ENCODE results near the gene CORO1C. TPM values are rescaled to one million over a fixed set of nuclear protein-coding genes. Genes with fewer than 3 reads are reported as not detected.
"Not testable (repeated sequence)": the region's sequence is repeated elsewhere in the genome, so short reads cannot be mapped to it uniquely, and the experiment has no call there.

Gene CORO1C
- polyA plus RNA-seq, 1 donor from 2014 or later = 123 TPM

DNA sequence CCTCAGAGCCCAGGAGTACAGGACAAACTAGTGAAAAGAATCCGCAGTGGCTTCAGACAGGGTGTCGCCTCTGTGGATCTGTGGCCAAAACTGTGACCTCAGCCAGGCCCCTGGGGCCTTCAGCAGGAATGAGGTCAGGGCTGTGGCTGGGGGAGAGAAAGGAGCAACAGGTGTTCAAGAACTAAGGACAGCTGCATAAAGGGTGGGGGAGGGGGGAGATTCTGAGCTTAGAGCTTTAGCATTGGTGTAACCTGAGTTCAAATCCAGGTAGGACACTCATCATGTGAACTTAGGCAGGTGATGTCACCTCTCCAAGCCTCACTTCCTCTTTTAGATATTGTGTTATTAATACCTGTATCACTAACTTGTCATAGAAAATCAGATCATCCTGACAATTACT, 40.9 kb upstream of the CORO1C start:
- Histone ChIP-seq H3K27ac (ENCODE audit: low read length) (no peak overlapping the region), H3F3A (ENCODE audit: insufficient read depth, low read length, poor library complexity, severe bottlenecking) (no peaks in the 10 kb centered on the region), H3K9me3 (ENCODE audit: low read length) (no peaks in the 10 kb centered on the region), H3K9ac (ENCODE audit: low read length) (no peak overlapping the region), H3K79me2 (replicated peaks; ENCODE audit: insufficient read depth, low read length) (no peaks in the 10 kb centered on the region), H3K4me3 (ENCODE audit: low read length) (no peak overlapping the region), H3K4me2 (ENCODE audit: low read length) (no peak overlapping the region), H2AFZ (ENCODE audit: low read depth, low read length) (no peak overlapping the region), H4K20me1 (ENCODE audit: insufficient read depth) (no peaks in the 10 kb centered on the region), H3K36me3 (ENCODE audit: insufficient read depth, low read length) (no peaks in the 10 kb centered on the region), H3K27me3 (ENCODE audit: insufficient read depth, low read depth, low read length) (no peaks in the 10 kb centered on the region), H3K9me2 (ENCODE audit: insufficient read depth, low read length) (no peaks in the 10 kb centered on the region)
- no peak for TF ChIP-seq EZH2 (IDR thresholded peaks at IDR 0.05; ENCODE audit: borderline replicate concordance, insufficient read depth, low read length, poor library complexity, severe bottlenecking)
- no peak for TF ChIP-seq RAD21 (conservative IDR thresholded peaks at IDR 0.05)
- TF ChIP-seq POLR2AphosphoS5 (IDR thresholded peaks at IDR 0.05) = no peak
- TF ChIP-seq, protein P1, sequence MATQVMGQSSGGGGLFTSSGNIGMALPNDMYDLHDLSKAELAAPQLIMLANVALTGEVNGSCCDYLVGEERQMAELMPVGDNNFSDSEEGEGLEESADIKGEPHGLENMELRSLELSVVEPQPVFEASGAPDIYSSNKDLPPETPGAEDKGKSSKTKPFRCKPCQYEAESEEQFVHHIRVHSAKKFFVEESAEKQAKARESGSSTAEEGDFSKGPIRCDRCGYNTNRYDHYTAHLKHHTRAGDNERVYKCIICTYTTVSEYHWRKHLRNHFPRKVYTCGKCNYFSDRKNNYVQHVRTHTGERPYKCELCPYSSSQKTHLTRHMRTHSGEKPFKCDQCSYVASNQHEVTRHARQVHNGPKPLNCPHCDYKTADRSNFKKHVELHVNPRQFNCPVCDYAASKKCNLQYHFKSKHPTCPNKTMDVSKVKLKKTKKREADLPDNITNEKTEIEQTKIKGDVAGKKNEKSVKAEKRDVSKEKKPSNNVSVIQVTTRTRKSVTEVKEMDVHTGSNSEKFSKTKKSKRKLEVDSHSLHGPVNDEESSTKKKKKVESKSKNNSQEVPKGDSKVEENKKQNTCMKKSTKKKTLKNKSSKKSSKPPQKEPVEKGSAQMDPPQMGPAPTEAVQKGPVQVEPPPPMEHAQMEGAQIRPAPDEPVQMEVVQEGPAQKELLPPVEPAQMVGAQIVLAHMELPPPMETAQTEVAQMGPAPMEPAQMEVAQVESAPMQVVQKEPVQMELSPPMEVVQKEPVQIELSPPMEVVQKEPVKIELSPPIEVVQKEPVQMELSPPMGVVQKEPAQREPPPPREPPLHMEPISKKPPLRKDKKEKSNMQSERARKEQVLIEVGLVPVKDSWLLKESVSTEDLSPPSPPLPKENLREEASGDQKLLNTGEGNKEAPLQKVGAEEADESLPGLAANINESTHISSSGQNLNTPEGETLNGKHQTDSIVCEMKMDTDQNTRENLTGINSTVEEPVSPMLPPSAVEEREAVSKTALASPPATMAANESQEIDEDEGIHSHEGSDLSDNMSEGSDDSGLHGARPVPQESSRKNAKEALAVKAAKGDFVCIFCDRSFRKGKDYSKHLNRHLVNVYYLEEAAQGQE (IDR thresholded peaks at IDR 0.05; ENCODE audit: borderline replicate concordance) = no peak
- no peak for TF ChIP-seq TAF1 (IDR thresholded peaks at IDR 0.05; ENCODE audit: low read depth)

DNA sequence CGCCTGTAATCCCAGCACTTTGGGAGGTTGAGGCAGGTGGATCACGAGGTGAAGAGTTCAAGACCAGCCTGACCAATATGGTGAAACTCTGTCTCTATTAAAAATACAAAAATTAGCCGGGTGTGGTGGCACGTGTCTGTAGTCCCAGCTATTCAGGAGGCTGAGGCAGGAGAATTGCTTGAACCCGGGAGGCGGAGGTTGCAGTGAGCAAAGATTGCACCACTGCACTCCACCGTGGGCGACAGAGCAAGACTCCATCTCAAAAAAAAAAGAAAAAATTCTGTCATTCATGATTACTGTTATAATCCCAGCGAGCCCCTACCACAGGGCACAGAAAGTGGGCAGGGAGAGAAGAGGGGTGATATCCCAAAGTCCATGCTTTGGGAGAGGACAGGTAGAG, 40.5 kb upstream of the CORO1C start:
- not testable (repeated sequence) for H3K9ac ChIP-seq (ENCODE audit: low read length); H4K20me1 ChIP-seq (ENCODE audit: insufficient read depth); H3K27ac ChIP-seq (ENCODE audit: low read length); H3K9me2 ChIP-seq (ENCODE audit: insufficient read depth, low read length); H3K27me3 ChIP-seq (ENCODE audit: insufficient read depth, low read depth, low read length); H3K4me2 ChIP-seq (ENCODE audit: low read length); H2AFZ ChIP-seq (ENCODE audit: low read depth, low read length); H3F3A ChIP-seq (ENCODE audit: insufficient read depth, low read length, poor library complexity, severe bottlenecking); H3K79me2 ChIP-seq (replicated peaks; ENCODE audit: insufficient read depth, low read length); H3K36me3 ChIP-seq (ENCODE audit: insufficient read depth, low read length); H3K4me3 ChIP-seq (ENCODE audit: low read length); H3K9me3 ChIP-seq (ENCODE audit: low read length)

DNA sequence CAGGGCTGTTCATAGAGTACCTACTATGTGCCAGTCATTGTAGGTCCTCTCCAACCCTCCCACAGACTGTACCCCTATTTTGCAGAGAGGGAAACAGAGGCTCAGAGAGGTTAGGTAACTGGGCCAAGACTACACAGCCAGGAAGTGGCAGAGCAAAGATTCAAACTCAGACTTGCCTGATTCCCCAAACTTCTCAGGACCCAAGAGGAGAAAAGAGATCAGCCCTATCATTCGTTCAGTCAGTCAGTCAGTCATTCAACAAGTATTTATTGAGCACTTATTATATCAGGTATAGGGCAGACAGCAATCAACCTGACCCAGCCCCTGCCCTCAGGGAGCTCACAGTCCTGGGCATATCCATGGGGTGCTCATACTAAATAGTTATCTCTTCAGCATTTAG, 39.6 kb upstream of the CORO1C start:
- Histone ChIP-seq H4K20me1 (ENCODE audit: insufficient read depth) (no peaks in the 10 kb centered on the region), H3K9me2 (ENCODE audit: insufficient read depth, low read length) (no peaks in the 10 kb centered on the region), H3K9ac (ENCODE audit: low read length) (no peak overlapping the region), H3K4me2 (ENCODE audit: low read length) (no peak overlapping the region), H3F3A (ENCODE audit: insufficient read depth, low read length, poor library complexity, severe bottlenecking) (no peaks in the 10 kb centered on the region), H3K27me3 (ENCODE audit: insufficient read depth, low read depth, low read length) (no peaks in the 10 kb centered on the region), H3K9me3 (ENCODE audit: low read length) (no peaks in the 10 kb centered on the region), H3K79me2 (replicated peaks; ENCODE audit: insufficient read depth, low read length) (no peaks in the 10 kb centered on the region), H3K36me3 (ENCODE audit: insufficient read depth, low read length) (no peaks in the 10 kb centered on the region), H3K4me3 (ENCODE audit: low read length) (no peak overlapping the region), H2AFZ (ENCODE audit: low read depth, low read length) (no peak overlapping the region), H3K27ac (ENCODE audit: low read length) (no peak overlapping the region)
- TF ChIP-seq, protein P1 (IDR thresholded peaks at IDR 0.05; ENCODE audit: borderline replicate concordance) = no peak
- TF ChIP-seq, protein P2, sequence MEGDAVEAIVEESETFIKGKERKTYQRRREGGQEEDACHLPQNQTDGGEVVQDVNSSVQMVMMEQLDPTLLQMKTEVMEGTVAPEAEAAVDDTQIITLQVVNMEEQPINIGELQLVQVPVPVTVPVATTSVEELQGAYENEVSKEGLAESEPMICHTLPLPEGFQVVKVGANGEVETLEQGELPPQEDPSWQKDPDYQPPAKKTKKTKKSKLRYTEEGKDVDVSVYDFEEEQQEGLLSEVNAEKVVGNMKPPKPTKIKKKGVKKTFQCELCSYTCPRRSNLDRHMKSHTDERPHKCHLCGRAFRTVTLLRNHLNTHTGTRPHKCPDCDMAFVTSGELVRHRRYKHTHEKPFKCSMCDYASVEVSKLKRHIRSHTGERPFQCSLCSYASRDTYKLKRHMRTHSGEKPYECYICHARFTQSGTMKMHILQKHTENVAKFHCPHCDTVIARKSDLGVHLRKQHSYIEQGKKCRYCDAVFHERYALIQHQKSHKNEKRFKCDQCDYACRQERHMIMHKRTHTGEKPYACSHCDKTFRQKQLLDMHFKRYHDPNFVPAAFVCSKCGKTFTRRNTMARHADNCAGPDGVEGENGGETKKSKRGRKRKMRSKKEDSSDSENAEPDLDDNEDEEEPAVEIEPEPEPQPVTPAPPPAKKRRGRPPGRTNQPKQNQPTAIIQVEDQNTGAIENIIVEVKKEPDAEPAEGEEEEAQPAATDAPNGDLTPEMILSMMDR (IDR thresholded peaks at IDR 0.05; ENCODE audit: poor library complexity, severe bottlenecking) = no peak
- TF ChIP-seq EP300 (conservative IDR thresholded peaks at IDR 0.05; ENCODE audit: poor library complexity, severe bottlenecking) = no peak
- no peak for TF ChIP-seq MXI1 (conservative IDR thresholded peaks at IDR 0.05; ENCODE audit: poor library complexity, severe bottlenecking)
- no peak for TF ChIP-seq EZH2 (IDR thresholded peaks at IDR 0.05; ENCODE audit: borderline replicate concordance, insufficient read depth, low read length, poor library complexity, severe bottlenecking)
- no peak for TF ChIP-seq SMC3 (conservative IDR thresholded peaks at IDR 0.05; ENCODE audit: poor library complexity)
- no peak for TF ChIP-seq TAF1 (IDR thresholded peaks at IDR 0.05; ENCODE audit: low read depth)
- TF ChIP-seq POLR2AphosphoS5 (IDR thresholded peaks at IDR 0.05) = no peak
- TF ChIP-seq RAD21 (conservative IDR thresholded peaks at IDR 0.05) = no peak
